ENCODE data around the gene KLHDC7B. TPM values are rescaled to one million over a fixed set of nuclear protein-coding genes. Genes with fewer than 3 reads are reported as not detected.
A peak's percentile ranks its signal among the peaks of the same experiment; 100 is the strongest.

Gene KLHDC7B
- total and polyA plus RNA-seq, 5 donors from 2014 or later = 5.6 to 11.7 (median 7.2) TPM

DNA sequence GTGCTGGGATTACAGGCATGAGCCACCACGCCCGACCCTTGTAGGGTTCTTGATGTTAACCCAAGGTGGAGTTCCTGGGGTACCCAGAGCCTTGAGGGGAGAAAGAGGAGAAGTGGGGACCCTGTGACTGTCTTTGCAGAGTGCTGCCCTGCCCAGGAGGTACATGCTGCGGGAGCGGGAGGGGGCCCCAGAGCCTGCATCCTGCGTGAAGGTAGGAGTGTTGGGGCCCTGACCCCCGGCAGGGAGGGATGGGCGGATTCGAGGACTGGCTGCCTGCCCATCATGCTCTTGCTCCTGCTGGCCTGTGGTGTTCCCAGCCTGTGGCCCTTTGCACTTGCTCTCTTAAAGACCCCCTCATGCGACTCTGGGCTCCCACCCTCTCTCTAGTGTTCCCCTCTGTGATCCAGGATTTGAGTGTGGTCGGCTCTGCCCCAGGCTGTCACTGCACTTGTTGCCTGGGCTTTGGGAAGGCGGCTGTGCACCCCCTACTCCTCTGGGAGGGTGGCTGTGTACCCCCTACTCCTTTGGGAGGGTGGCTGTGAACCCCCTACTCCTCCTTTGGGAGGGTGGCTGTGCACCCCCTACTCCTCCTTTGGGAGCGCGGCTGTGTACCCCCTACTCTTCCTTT is 24.8 kb upstream of the KLHDC7B start:
- Mint-ChIP-seq H3K4me1 (peaks cover 0 to 11% (median 6%) of the 10 kb centered on the region in 4 donors), H3K27me3 (no peaks in the 10 kb centered on the region), H3K9me3 (no peaks in the 10 kb centered on the region), H3K36me3 (peaks cover 6% of the 10 kb centered on the region), H3K27ac (no peak overlapping the region), H3K4me3 (no peak overlapping the region)
- peaks cover 50% of the 10 kb centered on the region for H3K36me3 ChIP-seq (ENCODE audit: control insufficient read depth, insufficient read depth, low read length)
- no peak overlapping the region for H3K4me3 ChIP-seq (ENCODE audit: low read depth, low read length)
- peaks cover 13% of the 10 kb centered on the region for H3K4me1 ChIP-seq (ENCODE audit: control insufficient read depth, insufficient read depth, low read length, poor library complexity, severe bottlenecking)
- H3K9me3 ChIP-seq (ENCODE audit: control insufficient read depth in 2 of 2, low read length in 2 of 2) = no peaks in the 10 kb centered on the region
- DNase-seq (no peak), ATAC-seq (ENCODE audit: low read depth in 2 of 2) (no peak)
- no peaks in the 10 kb centered on the region for H3K27me3 ChIP-seq (ENCODE audit: control insufficient read depth, insufficient read depth, low read length)
- H3K27ac ChIP-seq (ENCODE audit: insufficient read depth, low read length, poor library complexity, severe bottlenecking) = no peak overlapping the region

DNA sequence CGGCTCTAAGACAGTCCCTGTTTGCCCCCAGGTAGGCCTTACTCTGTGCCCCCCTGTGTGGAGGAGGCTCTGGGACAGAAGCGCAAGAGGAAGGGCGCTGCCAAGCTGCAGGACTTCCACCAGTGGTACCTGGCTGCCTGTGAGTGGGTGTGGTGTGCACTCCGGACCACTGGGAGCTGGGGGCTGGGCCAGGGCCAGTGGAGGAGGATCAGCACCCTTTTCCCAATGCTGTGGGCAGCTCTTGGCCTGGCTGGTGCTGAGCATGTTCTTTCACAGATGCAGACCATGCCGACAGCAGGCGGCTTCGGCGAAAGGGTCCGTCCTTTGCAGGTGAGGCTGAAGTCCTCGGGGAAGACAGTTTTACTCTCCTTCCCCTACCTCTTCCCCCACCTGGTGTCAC is 24.0 kb upstream of the KLHDC7B start:
- Mint-ChIP-seq H3K36me3 (peaks cover 6% of the 10 kb centered on the region), H3K4me3 (peak overlapping the region in 1 of 4 donors; percentile 76), H3K27ac (no peak overlapping the region), H3K27me3 (no peaks in the 10 kb centered on the region), H3K4me1 (peaks cover 0 to 10% (median 7%) of the 10 kb centered on the region in 4 donors), H3K9me3 (no peaks in the 10 kb centered on the region)
- Histone ChIP-seq H3K27me3 (ENCODE audit: control insufficient read depth, insufficient read depth, low read length) (no peaks in the 10 kb centered on the region), H3K36me3 (ENCODE audit: control insufficient read depth, insufficient read depth, low read length) (peaks cover 44% of the 10 kb centered on the region), H3K9me3 (ENCODE audit: control insufficient read depth in 2 of 2, low read length in 2 of 2) (no peaks in the 10 kb centered on the region), H3K27ac (ENCODE audit: insufficient read depth, low read length, poor library complexity, severe bottlenecking) (no peak overlapping the region), H3K4me3 (ENCODE audit: low read depth, low read length) (no peak overlapping the region), H3K4me1 (ENCODE audit: control insufficient read depth, insufficient read depth, low read length, poor library complexity, severe bottlenecking) (peaks cover 18% of the 10 kb centered on the region)
- no peak for ATAC-seq (ENCODE audit: low read depth in 2 of 2)
- DNase-seq = no peak

DNA sequence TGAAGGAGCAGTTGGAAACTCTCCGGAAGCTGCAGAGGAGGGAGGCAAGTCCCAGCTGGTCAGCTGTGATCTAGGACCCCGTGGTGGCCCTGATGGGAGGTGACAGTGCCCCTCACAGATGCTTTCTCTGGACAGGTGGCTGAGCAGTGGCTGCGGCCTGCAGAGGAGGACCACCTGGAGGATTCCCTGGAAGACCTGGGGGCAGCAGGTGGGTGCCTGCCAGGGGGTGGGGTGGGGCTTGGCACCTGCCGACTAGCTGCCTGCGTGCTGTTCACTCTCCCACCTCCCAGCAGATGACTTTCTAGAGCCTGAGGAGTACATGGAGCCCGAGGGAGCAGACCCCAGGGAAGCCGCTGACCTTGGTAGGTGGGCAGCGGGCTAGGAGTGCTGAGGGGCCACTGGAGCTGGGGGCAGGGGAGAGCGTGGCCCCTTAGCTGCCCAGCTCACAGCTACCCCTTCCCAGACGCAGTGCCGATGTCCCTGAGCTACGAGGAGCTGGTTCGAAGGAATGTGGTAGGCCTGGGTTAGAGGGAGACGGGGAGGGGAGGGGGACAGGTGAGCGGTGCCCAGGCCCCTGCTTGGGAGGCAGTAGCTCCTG is 23.4 kb upstream of the KLHDC7B start:
- ATAC-seq (ENCODE audit: low read depth in 2 of 2) (no peak), DNase-seq (no peak)
- no peaks in the 10 kb centered on the region for H3K9me3 Mint-ChIP-seq
- peaks cover 6% of the 10 kb centered on the region for H3K36me3 Mint-ChIP-seq
- H3K4me1 Mint-ChIP-seq = peaks cover 0 to 16% (median 10%) of the 10 kb centered on the region in 4 donors
- H3K27me3 Mint-ChIP-seq = no peaks in the 10 kb centered on the region
- Histone ChIP-seq H3K4me1 (ENCODE audit: control insufficient read depth, insufficient read depth, low read length, poor library complexity, severe bottlenecking) (peaks cover 24% of the 10 kb centered on the region), H3K27me3 (ENCODE audit: control insufficient read depth, insufficient read depth, low read length) (no peaks in the 10 kb centered on the region), H3K36me3 (ENCODE audit: control insufficient read depth, insufficient read depth, low read length) (peaks cover 39% of the 10 kb centered on the region), H3K4me3 (ENCODE audit: low read depth, low read length) (no peak overlapping the region), H3K27ac (ENCODE audit: insufficient read depth, low read length, poor library complexity, severe bottlenecking) (no peak overlapping the region), H3K9me3 (ENCODE audit: control insufficient read depth in 2 of 2, low read length in 2 of 2) (no peaks in the 10 kb centered on the region)
- H3K4me3 Mint-ChIP-seq = peak overlapping the region in 1 of 4 donors; percentile 76
- H3K27ac Mint-ChIP-seq = no peak overlapping the region

DNA sequence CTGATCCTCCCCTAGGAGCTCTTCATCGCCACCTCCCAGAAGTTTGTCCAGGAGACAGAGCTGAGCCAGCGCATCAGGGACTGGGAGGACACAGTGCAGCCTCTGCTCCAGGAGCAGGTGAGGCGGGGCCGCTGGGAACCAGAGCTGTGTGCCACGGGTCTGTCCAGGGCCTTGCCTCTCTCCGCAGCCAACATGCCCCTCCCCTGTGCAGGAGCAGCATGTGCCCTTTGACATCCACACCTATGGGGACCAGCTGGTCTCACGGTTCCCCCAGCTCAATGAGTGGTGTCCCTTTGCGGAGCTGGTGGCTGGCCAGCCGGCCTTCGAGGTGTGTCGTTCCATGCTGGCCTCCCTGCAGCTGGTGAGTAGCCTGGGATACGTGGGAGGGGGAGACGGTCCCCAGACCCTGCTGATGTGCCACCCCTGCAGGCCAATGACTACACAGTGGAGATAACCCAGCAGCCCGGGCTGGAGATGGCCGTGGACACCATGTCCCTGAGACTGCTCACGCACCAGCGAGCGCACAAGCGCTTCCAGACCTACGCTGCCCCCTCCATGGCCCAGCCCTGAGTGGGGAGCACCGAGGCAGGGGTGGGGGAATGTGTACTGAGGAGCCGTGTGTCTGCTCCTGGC is 22.8 kb upstream of the KLHDC7B start:
- Mint-ChIP-seq H3K36me3 (peaks cover 6% of the 10 kb centered on the region), H3K4me3 (peak overlapping the region in 3 of 4 donors; percentile 41 to 87 (median 63)), H3K4me1 (peaks cover 0 to 22% (median 13%) of the 10 kb centered on the region in 4 donors), H3K27me3 (no peaks in the 10 kb centered on the region), H3K27ac (no peak overlapping the region), H3K9me3 (no peaks in the 10 kb centered on the region)
- peaks cover 36% of the 10 kb centered on the region for H3K36me3 ChIP-seq (ENCODE audit: control insufficient read depth, insufficient read depth, low read length)
- no peak overlapping the region for H3K4me3 ChIP-seq (ENCODE audit: low read depth, low read length)
- DNase-seq (no peak), ATAC-seq (ENCODE audit: low read depth in 2 of 2) (no peak)
- H3K4me1 ChIP-seq (ENCODE audit: control insufficient read depth, insufficient read depth, low read length, poor library complexity, severe bottlenecking) = peaks cover 30% of the 10 kb centered on the region
- H3K9me3 ChIP-seq (ENCODE audit: control insufficient read depth in 2 of 2, low read length in 2 of 2) = no peaks in the 10 kb centered on the region
- no peaks in the 10 kb centered on the region for H3K27me3 ChIP-seq (ENCODE audit: control insufficient read depth, insufficient read depth, low read length)
- no peak overlapping the region for H3K27ac ChIP-seq (ENCODE audit: insufficient read depth, low read length, poor library complexity, severe bottlenecking)

DNA sequence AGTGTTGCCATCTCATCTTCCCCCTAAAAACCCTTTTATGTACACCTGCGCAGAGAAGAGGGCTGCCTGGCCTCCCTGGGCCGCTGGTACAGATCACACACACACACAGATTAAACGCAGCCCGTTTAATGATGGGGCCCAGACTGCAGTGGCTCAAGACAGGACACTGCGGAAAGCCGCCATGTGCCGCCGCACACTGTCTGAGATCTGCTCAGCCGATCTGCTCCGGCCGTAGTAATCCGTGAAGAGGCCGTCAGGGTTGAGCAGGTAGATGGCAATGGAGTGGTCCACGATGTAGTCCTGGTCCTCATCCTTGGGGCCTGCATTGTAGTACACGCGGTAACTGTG is 22.3 kb upstream of the KLHDC7B start:
- DNase-seq = no peak
- H3K27ac Mint-ChIP-seq = no peak overlapping the region
- ATAC-seq (ENCODE audit: low read depth in 2 of 2) = no peak
- Histone ChIP-seq H3K9me3 (ENCODE audit: control insufficient read depth in 2 of 2, low read length in 2 of 2) (no peaks in the 10 kb centered on the region), H3K4me3 (ENCODE audit: low read depth, low read length) (no peak overlapping the region), H3K36me3 (ENCODE audit: control insufficient read depth, insufficient read depth, low read length) (peaks cover 31% of the 10 kb centered on the region), H3K4me1 (ENCODE audit: control insufficient read depth, insufficient read depth, low read length, poor library complexity, severe bottlenecking) (peaks cover 32% of the 10 kb centered on the region), H3K27ac (ENCODE audit: insufficient read depth, low read length, poor library complexity, severe bottlenecking) (no peak overlapping the region), H3K27me3 (ENCODE audit: control insufficient read depth, insufficient read depth, low read length) (no peaks in the 10 kb centered on the region)
- peak overlapping the region; percentile 38 to 68 (median 52) for H3K4me3 Mint-ChIP-seq
- H3K36me3 Mint-ChIP-seq = peaks cover 6% of the 10 kb centered on the region
- no peaks in the 10 kb centered on the region for H3K9me3 Mint-ChIP-seq
- H3K4me1 Mint-ChIP-seq = peaks cover 0 to 27% (median 16%) of the 10 kb centered on the region in 4 donors
- no peaks in the 10 kb centered on the region for H3K27me3 Mint-ChIP-seq

DNA sequence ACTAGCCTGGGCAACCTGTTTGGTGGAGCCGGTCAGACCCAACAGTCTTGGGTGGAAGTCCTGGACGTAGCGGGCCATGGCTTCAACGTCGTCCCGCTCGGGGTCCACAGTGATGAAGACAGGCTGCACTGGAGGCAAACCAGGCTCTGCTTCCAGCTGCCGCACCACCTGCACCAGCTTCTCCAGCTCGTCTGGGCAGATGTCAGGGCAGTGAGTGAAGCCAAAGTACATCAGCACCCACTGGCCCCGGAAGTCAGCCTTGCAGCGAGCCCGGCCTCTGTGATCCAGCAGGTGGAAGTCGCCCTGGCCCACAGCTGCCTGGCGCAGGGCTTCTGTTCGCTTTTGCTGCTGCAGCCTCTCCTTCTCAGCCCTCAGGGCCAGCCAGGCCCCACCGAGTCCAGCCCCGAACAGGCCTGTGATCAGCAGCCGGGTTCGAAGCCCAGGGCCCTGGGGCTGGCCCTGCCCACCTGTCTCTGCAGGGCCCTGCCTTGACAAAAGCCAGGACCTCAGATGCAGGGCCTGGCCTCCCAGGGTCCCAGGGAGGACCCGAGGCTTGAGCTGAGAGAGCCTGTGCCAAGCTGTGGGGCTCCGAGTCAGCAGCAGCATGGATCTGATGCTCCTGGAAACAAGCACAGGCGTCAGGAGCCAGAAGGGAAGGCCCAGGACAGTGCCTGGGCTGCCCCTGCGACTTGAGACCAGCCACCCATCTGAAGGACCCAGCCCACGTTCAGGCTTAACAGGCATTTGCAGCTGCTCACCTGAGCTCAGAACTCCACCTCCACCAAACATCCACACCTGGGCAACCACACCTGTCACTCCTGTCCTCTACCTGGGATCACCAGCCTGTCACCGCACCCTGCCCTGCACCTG is 21.7 kb upstream of the KLHDC7B start:
- Mint-ChIP-seq H3K4me1 (peaks cover 0 to 30% (median 19%) of the 10 kb centered on the region in 4 donors), H3K27ac (peak overlapping the region; percentile 86 to 94 (median 92)), H3K9me3 (no peaks in the 10 kb centered on the region), H3K36me3 (peaks cover 6% of the 10 kb centered on the region), H3K4me3 (peak overlapping the region; percentile 90 to 93 (median 91)), H3K27me3 (no peaks in the 10 kb centered on the region)
- Histone ChIP-seq H3K27ac (ENCODE audit: insufficient read depth, low read length, poor library complexity, severe bottlenecking) (peak overlapping the region; percentile 96), H3K4me3 (ENCODE audit: low read depth, low read length) (peak overlapping the region; percentile 65), H3K4me1 (ENCODE audit: control insufficient read depth, insufficient read depth, low read length, poor library complexity, severe bottlenecking) (peaks cover 37% of the 10 kb centered on the region), H3K9me3 (ENCODE audit: control insufficient read depth in 2 of 2, low read length in 2 of 2) (no peaks in the 10 kb centered on the region), H3K27me3 (ENCODE audit: control insufficient read depth, insufficient read depth, low read length) (no peaks in the 10 kb centered on the region), H3K36me3 (ENCODE audit: control insufficient read depth, insufficient read depth, low read length) (peaks cover 25% of the 10 kb centered on the region)
- ATAC-seq (ENCODE audit: low read depth in 2 of 2) = no peak
- DNase-seq = no peak

DNA sequence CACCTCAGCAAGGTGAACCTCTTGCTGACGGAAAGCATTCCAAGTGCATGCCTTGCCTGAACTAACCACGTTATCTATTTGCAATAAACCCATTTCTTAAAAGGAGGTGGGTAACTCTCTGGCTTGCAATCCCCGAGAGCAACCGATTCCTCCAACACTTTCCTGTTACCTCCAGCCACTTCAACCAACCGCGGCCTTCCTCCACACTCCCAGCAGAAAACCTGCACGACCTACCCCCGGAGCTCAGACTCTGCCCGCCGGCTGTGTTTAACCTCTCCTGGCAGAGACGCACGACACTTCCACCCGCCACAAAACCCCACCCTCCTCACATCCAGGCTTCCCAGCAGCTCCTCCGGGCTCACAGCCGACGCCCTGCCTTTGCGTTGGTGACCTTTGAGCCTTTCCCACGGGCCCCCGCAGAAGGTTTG is 21.0 kb upstream of the KLHDC7B start:
- peak overlapping the region; percentile 96 for H3K27ac ChIP-seq (ENCODE audit: insufficient read depth, low read length, poor library complexity, severe bottlenecking)
- DNase-seq (no peak), ATAC-seq (ENCODE audit: low read depth in 2 of 2) (no peak)
- peaks cover 20% of the 10 kb centered on the region for H3K36me3 ChIP-seq (ENCODE audit: control insufficient read depth, insufficient read depth, low read length)
- peaks cover 0 to 30% (median 19%) of the 10 kb centered on the region in 4 donors for H3K4me1 Mint-ChIP-seq
- H3K9me3 ChIP-seq (ENCODE audit: control insufficient read depth in 2 of 2, low read length in 2 of 2) = no peaks in the 10 kb centered on the region
- no peaks in the 10 kb centered on the region for H3K27me3 Mint-ChIP-seq
- H3K4me3 Mint-ChIP-seq = peak overlapping the region; percentile 90 to 93 (median 91)
- peak overlapping the region; percentile 65 for H3K4me3 ChIP-seq (ENCODE audit: low read depth, low read length)
- peak overlapping the region; percentile 86 to 94 (median 92) for H3K27ac Mint-ChIP-seq
- no peaks in the 10 kb centered on the region for H3K27me3 ChIP-seq (ENCODE audit: control insufficient read depth, insufficient read depth, low read length)
- peaks cover 44% of the 10 kb centered on the region for H3K4me1 ChIP-seq (ENCODE audit: control insufficient read depth, insufficient read depth, low read length, poor library complexity, severe bottlenecking)
- no peaks in the 10 kb centered on the region for H3K9me3 Mint-ChIP-seq
- peaks cover 2% of the 10 kb centered on the region for H3K36me3 Mint-ChIP-seq

Data from CD4-positive, CD25-positive, alpha-beta regulatory T cell (primary cell).